Measurements from ENCODE around the gene SH2D4B.
A peak's percentile ranks its signal among the peaks of the same experiment; 100 is the strongest.

The SH2D4B gene

GRCh38 chr10:80571352-80571751 lies 33.6 kb downstream of the SH2D4B start:
- Histone ChIP-seq H3K27ac (replicated peaks) (no peak overlapping the region), H3K27me3 (ENCODE audit: insufficient read depth, poor library complexity, severe bottlenecking) (no peaks in the 10 kb centered on the region), H3K4me3 (replicated peaks; ENCODE audit: insufficient read depth, low read length) (no peak overlapping the region)
- DNase-seq (ENCODE audit: low read depth in 1 of 2, low spot score in 1 of 2): no peak
- TF ChIP-seq POLR2AphosphoS5 (IDR thresholded peaks at IDR 0.05; ENCODE audit: low read depth): no peak
- no peak for TF ChIP-seq CTCF (IDR thresholded peaks at IDR 0.05; ENCODE audit: insufficient read depth, low read length)
- no peak for TF ChIP-seq REST (IDR thresholded peaks at IDR 0.05; ENCODE audit: insufficient replicate concordance, low read depth)
- TF ChIP-seq SPI1 (IDR thresholded peaks at IDR 0.05; ENCODE audit: borderline replicate concordance, low read depth): no peak

- H3K27ac ChIP-seq (replicated peaks): peak overlapping the region; percentile 93
- no peak overlapping the region for H3K4me3 ChIP-seq (replicated peaks; ENCODE audit: insufficient read depth, low read length)
- peak in 1 of 2 experiments; percentile 56 for DNase-seq (ENCODE audit: low read depth in 1 of 2, low spot score in 1 of 2)
- H3K27me3 ChIP-seq (ENCODE audit: insufficient read depth, poor library complexity, severe bottlenecking): no peaks in the 10 kb centered on the region
- no peak for TF ChIP-seq GABPA (IDR thresholded peaks at IDR 0.05; ENCODE audit: low read depth)
- TF ChIP-seq REST (IDR thresholded peaks at IDR 0.05; ENCODE audit: insufficient replicate concordance, low read depth): no peak
- TF ChIP-seq SPI1 (IDR thresholded peaks at IDR 0.05; ENCODE audit: borderline replicate concordance, low read depth): no peak
- no peak for TF ChIP-seq POLR2AphosphoS5 (IDR thresholded peaks at IDR 0.05; ENCODE audit: low read depth)
- no peak for TF ChIP-seq CTCF (IDR thresholded peaks at IDR 0.05; ENCODE audit: insufficient read depth, low read length)
Observed at GRCh38 chr10:80579181-80579763, 41.6 kb downstream of the SH2D4B start.

- TF ChIP-seq GABPA (IDR thresholded peaks at IDR 0.05; ENCODE audit: low read depth) (no peak), POLR2AphosphoS5 (IDR thresholded peaks at IDR 0.05; ENCODE audit: low read depth) (no peak), SPI1 (IDR thresholded peaks at IDR 0.05; ENCODE audit: borderline replicate concordance, low read depth) (no peak), REST (IDR thresholded peaks at IDR 0.05; ENCODE audit: insufficient replicate concordance, low read depth) (no peak), CTCF (IDR thresholded peaks at IDR 0.05; ENCODE audit: insufficient read depth, low read length) (no peak)
- peak in 1 of 2 experiments; percentile 35 for DNase-seq (ENCODE audit: low read depth in 1 of 2, low spot score in 1 of 2)
- no peaks in the 10 kb centered on the region for H3K27me3 ChIP-seq (ENCODE audit: insufficient read depth, poor library complexity, severe bottlenecking)
- no peak overlapping the region for H3K4me3 ChIP-seq (replicated peaks; ENCODE audit: insufficient read depth, low read length)
- peak overlapping the region; percentile 93 for H3K27ac ChIP-seq (replicated peaks)
Observed at GRCh38 chr10:80579849-80580637, 42.3 kb downstream of the SH2D4B start.

All from HL-60 (cell line).